MM.1S (cell line): ENCODE measurements around the gene IFI30.

Source experiments
- DNase-seq: peaks from one replicate; pipeline ENCODE4 v3.0.0-alpha.2; 2015
- H2AFZ ChIP-seq: fragments of 300-600 bp; sonication (generic); 2 replicates; pipeline ENCODE4 v1.6.0; 2016; ENCODE audit warnings: antibody characterized with exemption, low read length
- H3F3A ChIP-seq: fragments of 300-600 bp; sonication (generic); 2 replicates; pipeline ENCODE4 v1.6.1; 2016; ENCODE audit warnings: mild to moderate bottlenecking, antibody characterized with exemption, low read length, moderate library complexity, mixed read lengths; ENCODE audit not compliant: insufficient read depth
- H3K27ac ChIP-seq: fragments of 300-600 bp; sonication (generic); 2 replicates; pipeline ENCODE4 v1.5.1; 2016; ENCODE audit warnings: mild to moderate bottlenecking, low read length
- H3K27me3 ChIP-seq: fragments of 300-600 bp; sonication (generic); replicated peaks from 2 replicates; pipeline ENCODE4 v1.6.0; 2016; ENCODE audit warnings: low read length; ENCODE audit not compliant: insufficient read depth
- H3K36me3 ChIP-seq: fragments of 300-600 bp; sonication (generic); replicated peaks from 2 replicates; pipeline ENCODE4 v1.6.1; 2016; ENCODE audit warnings: mild to moderate bottlenecking, low read length, mixed read lengths; ENCODE audit not compliant: insufficient read depth
- H3K4me1 ChIP-seq: fragments of 300-600 bp; sonication (generic); 2 replicates; pipeline ENCODE4 v1.6.1; 2016; ENCODE audit warnings: low read length, mixed read lengths
- H3K4me2 ChIP-seq: fragments of 300-600 bp; sonication (generic); 2 replicates; pipeline ENCODE4 v1.6.0; 2016; ENCODE audit warnings: low read depth, low read length
- H3K4me3 ChIP-seq: fragments of 300-600 bp; sonication (generic); 2 replicates; pipeline ENCODE4 v1.5.1; 2016; ENCODE audit warnings: low read length, mixed read lengths
- H3K79me2 ChIP-seq: fragments of 300-600 bp; sonication (generic); 2 replicates; pipeline ENCODE4 v1.6.1; 2016; ENCODE audit warnings: mixed run types, low read length, mixed read lengths
- H3K9ac ChIP-seq: fragments of 300-600 bp; sonication (generic); 2 replicates; pipeline ENCODE4 v1.6.1; 2016; ENCODE audit warnings: low read length, mixed read lengths
- H3K9me2 ChIP-seq: fragments of 300-600 bp; sonication (generic); replicated peaks from 2 replicates; pipeline ENCODE4 v1.6.1; 2016; ENCODE audit warnings: mild to moderate bottlenecking, low read length, mixed read lengths; ENCODE audit not compliant: insufficient read depth
- H3K9me3 ChIP-seq: fragments of 300-600 bp; sonication (generic); replicated peaks from 2 replicates; pipeline ENCODE4 v1.6.1; 2016; ENCODE audit warnings: mild to moderate bottlenecking, low read length, mixed read lengths; ENCODE audit not compliant: insufficient read depth
- H4K20me1 ChIP-seq: fragments of 300-600 bp; sonication (generic); 2 replicates; pipeline ENCODE4 v1.6.1; 2016; ENCODE audit warnings: mild to moderate bottlenecking, low read length, moderate library complexity, mixed read lengths; ENCODE audit not compliant: insufficient read depth
- CTCF ChIP-seq: fragments of 300-600 bp; sonication (generic); IDR thresholded peaks from 2 replicates; pipeline ENCODE4 v1.5.1; 2016; ENCODE audit warnings: antibody characterized with exemption, low read length, mixed read lengths
- EZH2 ChIP-seq: fragments of 300-600 bp; sonication (generic); optimal IDR thresholded peaks from 2 replicates; pipeline ENCODE3; 2017; ENCODE audit warnings: low read depth, mild to moderate bottlenecking, antibody characterized with exemption, low read length, mixed read lengths
- EZH2phosphoT487 ChIP-seq: fragments of 300-600 bp; sonication (generic); IDR thresholded peaks from 2 replicates; pipeline ENCODE4 v1.6.1; 2018; ENCODE audit warnings: antibody characterized with exemption, low read length

IFI30 gene

GRCh38 chr19:18179957-18180356 lies 6.3 kb downstream of the IFI30 start:
- Histone ChIP-seq H4K20me1 (no peaks in the 10 kb centered on the region), H3K4me1 (peaks cover 1% of the 10 kb centered on the region; the same call in 1 of the 2 replicates), H3K27ac (no peak overlapping the region), H3K4me2 (no peak overlapping the region), H3K27me3 (no peaks in the 10 kb centered on the region), H3K4me3 (no peak overlapping the region), H3F3A (no peaks in the 10 kb centered on the region), H3K9me3 (no peaks in the 10 kb centered on the region), H3K9ac (no peak overlapping the region), H3K36me3 (no peaks in the 10 kb centered on the region), H2AFZ (no peak overlapping the region), H3K9me2 (no peaks in the 10 kb centered on the region), H3K79me2 (peaks cover 3% of the 10 kb centered on the region; the same call in 1 of the 2 replicates)
- TF ChIP-seq EZH2phosphoT487 (no peak), EZH2 (no peak), CTCF (no peak)
- no peak for DNase-seq

GRCh38 chr19:18183529-18183928 lies 9.9 kb downstream of the IFI30 start:
- Histone ChIP-seq H3K27ac (no peak overlapping the region), H3K9ac (no peak overlapping the region), H3K9me2 (no peaks in the 10 kb centered on the region), H3K36me3 (no peaks in the 10 kb centered on the region), H3F3A (no peaks in the 10 kb centered on the region), H3K4me1 (no peaks in the 10 kb centered on the region), H2AFZ (no peak overlapping the region), H3K4me3 (no peak overlapping the region), H3K79me2 (no peaks in the 10 kb centered on the region), H4K20me1 (no peaks in the 10 kb centered on the region), H3K27me3 (no peaks in the 10 kb centered on the region; the same call in 1 of the 2 replicates), H3K4me2 (no peak overlapping the region), H3K9me3 (no peaks in the 10 kb centered on the region)
- DNase-seq: no peak
- no peak for TF ChIP-seq EZH2phosphoT487
- TF ChIP-seq CTCF: no peak
- no peak for TF ChIP-seq EZH2

GRCh38 chr19:18185538-18185937 lies 11.9 kb downstream of the IFI30 start:
- H3K79me2 ChIP-seq: no peaks in the 10 kb centered on the region
- no peak for DNase-seq
- no peaks in the 10 kb centered on the region for H3K9me3 ChIP-seq
- no peak overlapping the region for H3K9ac ChIP-seq
- H3K4me2 ChIP-seq: no peak overlapping the region
- no peaks in the 10 kb centered on the region for H3K36me3 ChIP-seq
- H3K27ac ChIP-seq: no peak overlapping the region
- no peaks in the 10 kb centered on the region for H3F3A ChIP-seq
- H3K9me2 ChIP-seq: no peaks in the 10 kb centered on the region
- H3K4me3 ChIP-seq: no peak overlapping the region
- no peaks in the 10 kb centered on the region for H3K4me1 ChIP-seq
- no peaks in the 10 kb centered on the region; the same call in 1 of the 2 replicates for H3K27me3 ChIP-seq
- no peaks in the 10 kb centered on the region for H4K20me1 ChIP-seq
- TF ChIP-seq CTCF: no peak
- no peak for TF ChIP-seq EZH2phosphoT487
- no peak overlapping the region for H2AFZ ChIP-seq

- no peak overlapping the region for H3K27ac ChIP-seq
- DNase-seq: no peak
- H3K27me3 ChIP-seq: no peaks in the 10 kb centered on the region; the same call in 1 of the 2 replicates
- H3K9me3 ChIP-seq: no peaks in the 10 kb centered on the region
- H3K36me3 ChIP-seq: no peaks in the 10 kb centered on the region
- peaks cover 7% of the 10 kb centered on the region for H3K79me2 ChIP-seq
- H3F3A ChIP-seq: peaks cover 11% of the 10 kb centered on the region
- H4K20me1 ChIP-seq: no peaks in the 10 kb centered on the region
- H3K4me3 ChIP-seq: no peak overlapping the region
- H3K9ac ChIP-seq: no peak overlapping the region
- no peak overlapping the region for H3K4me2 ChIP-seq
- H2AFZ ChIP-seq: no peak overlapping the region
- H3K4me1 ChIP-seq: peaks cover 8% of the 10 kb centered on the region; the same call in 1 of the 2 replicates
- H3K9me2 ChIP-seq: no peaks in the 10 kb centered on the region
- TF ChIP-seq CTCF: no peak
- TF ChIP-seq EZH2phosphoT487: no peak
- TF ChIP-seq EZH2: no peak
Measured at GRCh38 chr19:18190278-18190677, 16.7 kb downstream of the IFI30 start.
